Neuron (in vitro differentiated cells): Measurements from ENCODE around the gene MAEA.

Source experiments
- H2AFZ ChIP-seq: one replicate; pipeline ENCODE4 v1.6.1; 2013; ENCODE audit warnings: low read depth, mild to moderate bottlenecking, inconsistent platforms, low read length, moderate library complexity
- H3K27me3 ChIP-seq: one replicate; pipeline ENCODE4 v1.6.1; 2013; ENCODE audit warnings: low read length; ENCODE audit not compliant: insufficient read depth
- H3K36me3 ChIP-seq: one replicate; pipeline ENCODE4 v1.6.1; 2013; ENCODE audit warnings: low read length; ENCODE audit not compliant: insufficient read depth
- H3K4me1 ChIP-seq: one replicate; pipeline ENCODE4 v1.6.1; 2013; ENCODE audit warnings: low read length; ENCODE audit not compliant: insufficient read depth
- H3K4me3 ChIP-seq: 2 replicates; pipeline ENCODE4 v1.5.1; 2013; ENCODE audit warnings: mild to moderate bottlenecking, low read length, moderate library complexity
- H3K9me3 ChIP-seq: one replicate; pipeline ENCODE4 v1.6.1; 2013; ENCODE audit warnings: low read length

MAEA gene

DNA sequence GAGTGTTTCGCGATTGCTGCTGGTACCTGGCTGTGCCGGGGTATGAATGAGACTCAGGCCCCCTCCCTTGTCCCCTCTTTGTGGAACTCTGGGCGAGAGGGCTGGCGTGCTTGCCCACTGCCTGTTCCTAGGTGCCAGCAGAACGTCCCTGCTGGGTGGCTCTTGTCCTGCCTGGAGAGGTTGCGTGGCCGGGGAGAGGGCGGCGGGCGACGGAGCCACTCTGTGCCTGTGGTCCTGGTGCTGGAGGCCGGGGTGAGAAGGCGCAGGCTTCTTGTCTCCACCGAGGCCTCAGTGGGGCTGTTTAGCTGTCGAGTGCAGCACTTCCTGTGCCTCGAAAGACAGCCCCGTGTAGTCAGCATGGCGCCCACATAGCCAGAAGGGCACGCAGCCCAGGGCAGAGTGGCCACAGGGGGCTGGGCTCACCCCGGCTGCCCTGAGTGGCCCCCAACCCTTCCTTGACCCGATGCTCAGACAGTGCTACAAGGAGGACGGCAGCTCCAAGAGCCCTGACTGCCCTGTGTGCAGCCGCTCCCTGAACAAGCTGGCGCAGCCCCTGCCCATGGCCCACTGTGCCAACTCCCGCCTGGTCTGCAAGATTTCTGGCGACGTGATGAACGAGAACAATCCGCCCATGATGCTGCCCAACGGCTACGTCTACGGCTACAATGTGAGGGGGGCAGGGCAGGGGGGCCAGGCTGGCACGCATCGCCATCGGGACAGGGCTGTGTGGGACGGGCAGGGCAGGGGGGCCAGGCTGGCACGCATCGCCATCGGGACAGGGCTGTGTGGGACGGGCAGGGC is 48.5 kb downstream of the MAEA start:
- Histone ChIP-seq H3K9me3 (no peaks in the 10 kb centered on the region), H3K4me1 (no peaks in the 10 kb centered on the region), H3K4me3 (no peak overlapping the region), H3K36me3 (peaks cover 68% of the 10 kb centered on the region), H2AFZ (no peak overlapping the region), H3K27me3 (no peaks in the 10 kb centered on the region)

GRCh38 chr4:1338752-1339414 is 49.2 kb downstream of the MAEA start:
- H3K36me3 ChIP-seq = peaks cover 68% of the 10 kb centered on the region

GRCh38 chr4:1339489-1339888 is 49.8 kb downstream of the MAEA start:
- Histone ChIP-seq H3K4me3 (no peak overlapping the region), H3K36me3 (peaks cover 64% of the 10 kb centered on the region), H2AFZ (no peak overlapping the region), H3K4me1 (no peaks in the 10 kb centered on the region), H3K27me3 (no peaks in the 10 kb centered on the region), H3K9me3 (no peaks in the 10 kb centered on the region)

More at GRCh38 chr4:1338752-1339414, 49.2 kb downstream of the MAEA start:
- Histone ChIP-seq H3K27me3 (no peaks in the 10 kb centered on the region), H3K4me3 (no peak overlapping the region), H2AFZ (no peak overlapping the region), H3K4me1 (no peaks in the 10 kb centered on the region), H3K9me3 (no peaks in the 10 kb centered on the region)

DNA sequence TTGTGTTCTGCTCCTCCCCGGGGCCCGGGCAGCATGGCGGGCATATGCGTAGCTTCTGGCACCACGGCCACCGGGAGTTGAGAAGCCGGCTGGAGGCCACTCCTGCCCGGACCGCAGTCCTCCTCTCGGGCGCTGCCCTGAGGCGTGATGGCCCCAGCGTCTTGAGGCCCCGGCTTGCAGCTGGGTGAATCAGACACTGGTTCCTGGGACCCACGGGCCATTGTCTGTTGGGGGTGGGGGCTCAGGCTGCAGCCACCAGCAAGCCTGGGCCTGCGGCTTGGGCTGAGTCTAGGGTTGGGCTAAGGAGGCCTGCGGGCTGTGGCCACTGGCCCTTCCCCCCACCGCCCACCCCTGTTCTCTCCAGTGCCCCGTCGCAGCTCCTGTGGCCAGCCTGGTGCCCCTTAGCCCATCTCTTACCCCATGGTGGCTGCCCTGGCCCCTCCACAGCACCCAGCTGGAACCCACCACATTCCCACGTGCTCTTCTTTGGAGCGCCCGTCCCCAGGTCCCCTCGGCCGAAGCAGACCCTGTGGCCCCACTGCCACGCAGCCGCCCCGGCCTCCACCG is 50.6 kb downstream of the MAEA start:
- Histone ChIP-seq H3K4me1 (no peaks in the 10 kb centered on the region), H3K36me3 (peaks cover 57% of the 10 kb centered on the region), H3K4me3 (no peak overlapping the region), H3K27me3 (no peaks in the 10 kb centered on the region), H2AFZ (no peak overlapping the region), H3K9me3 (no peaks in the 10 kb centered on the region)

DNA sequence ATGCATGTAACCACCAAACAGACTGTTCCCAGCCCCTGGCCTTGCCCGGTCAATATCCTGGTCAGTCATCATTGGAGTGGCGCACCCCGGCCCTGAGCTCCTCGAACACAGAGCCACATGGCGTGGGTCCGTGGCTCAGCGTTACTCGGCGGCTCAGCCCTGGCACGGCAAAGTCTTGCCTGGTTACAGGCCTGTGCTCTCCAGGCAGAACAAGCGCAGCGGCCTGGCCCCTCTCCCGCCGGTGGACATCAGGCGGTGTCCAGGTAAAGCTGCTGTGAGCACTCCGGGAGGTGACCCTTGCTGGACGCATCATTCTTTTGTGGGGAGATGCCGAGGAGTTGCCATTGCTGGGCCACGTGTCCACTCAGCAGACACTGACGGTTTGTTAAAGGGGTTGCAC is 51.2 kb downstream of the MAEA start:
- H3K36me3 ChIP-seq = peaks cover 57% of the 10 kb centered on the region
- peaks cover 4% of the 10 kb centered on the region for H3K4me1 ChIP-seq
- H3K9me3 ChIP-seq = no peaks in the 10 kb centered on the region
- no peaks in the 10 kb centered on the region for H3K27me3 ChIP-seq
- no peak overlapping the region for H3K4me3 ChIP-seq
- no peak overlapping the region for H2AFZ ChIP-seq

DNA sequence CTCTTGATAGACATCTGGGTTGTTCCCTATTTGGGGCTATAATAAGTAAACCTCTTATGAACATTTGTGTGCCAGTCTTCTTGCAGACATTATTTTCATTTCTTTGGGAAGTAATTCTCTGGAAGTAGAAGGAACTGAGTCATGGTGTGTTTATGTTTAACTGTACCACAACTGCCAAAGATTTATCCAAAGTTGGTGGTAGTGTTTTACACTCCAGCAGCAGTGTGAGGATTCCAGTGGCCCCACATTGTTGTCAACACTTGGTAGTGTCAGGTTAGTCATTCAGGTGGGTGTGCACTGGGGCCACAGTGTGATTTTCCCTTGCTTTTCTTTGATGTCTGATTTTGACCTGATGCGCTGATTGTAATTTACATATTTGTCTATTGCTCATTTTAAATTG is 52.3 kb downstream of the MAEA start:
- H3K9me3 ChIP-seq = no peaks in the 10 kb centered on the region
- no peaks in the 10 kb centered on the region for H3K27me3 ChIP-seq
- peaks cover 4% of the 10 kb centered on the region for H3K4me1 ChIP-seq
- no peak overlapping the region for H3K4me3 ChIP-seq
- no peak overlapping the region for H2AFZ ChIP-seq
- H3K36me3 ChIP-seq = peaks cover 46% of the 10 kb centered on the region

- peaks cover 17% of the 10 kb centered on the region for H3K4me1 ChIP-seq
- no peaks in the 10 kb centered on the region for H3K27me3 ChIP-seq
- no peak overlapping the region for H3K4me3 ChIP-seq
Measured at GRCh38 chr4:1344696-1345095, 55.0 kb downstream of the MAEA start.

DNA sequence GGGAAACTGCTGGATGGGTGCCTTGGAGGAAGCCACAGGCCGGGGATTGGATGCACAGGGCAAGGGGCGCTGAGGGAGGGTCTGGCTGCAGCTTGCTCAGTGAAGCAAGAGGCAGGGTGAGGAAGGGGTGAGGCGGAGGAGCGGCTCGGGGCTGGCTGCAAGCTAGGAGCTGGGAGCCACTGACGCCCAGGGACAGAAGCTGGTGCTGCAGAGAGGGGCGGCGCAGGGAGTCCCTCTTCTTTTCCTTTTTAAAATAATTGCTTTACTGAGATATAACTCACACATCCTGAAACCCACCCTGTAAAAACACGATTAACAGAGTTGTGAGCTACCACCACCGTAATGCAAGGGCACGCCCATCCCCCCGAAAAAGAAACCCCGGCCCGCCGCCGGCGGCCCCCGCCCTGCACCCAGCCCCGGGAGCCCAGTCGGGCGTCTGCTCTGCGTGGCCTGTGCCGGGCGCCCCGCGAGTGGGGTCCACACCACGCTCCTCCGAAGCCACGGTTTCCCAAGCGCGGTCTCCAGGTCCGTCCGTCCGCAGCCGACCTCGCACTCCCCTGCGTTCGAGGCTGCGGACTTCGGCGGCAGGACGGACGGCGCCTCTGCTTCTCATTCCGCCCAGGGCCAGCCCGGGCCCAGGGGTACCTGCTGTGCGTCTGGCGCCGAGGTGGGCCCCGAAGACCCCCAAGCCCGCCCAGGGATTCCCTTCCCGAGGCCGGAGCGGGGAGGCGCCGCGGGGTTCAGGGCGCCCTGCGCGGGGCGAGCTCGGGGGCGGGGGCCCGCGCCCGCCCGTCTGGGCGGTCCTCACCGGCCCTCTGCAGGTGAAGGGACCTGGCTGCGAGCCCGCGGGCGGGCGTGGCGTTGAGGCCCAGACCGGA is 56.5 kb downstream of the MAEA start:
- Histone ChIP-seq H3K4me1 (peaks cover 19% of the 10 kb centered on the region), H3K4me3 (peak overlapping the region; percentile 93), H2AFZ (peak overlapping the region; percentile 91), H3K36me3 (peaks cover 15% of the 10 kb centered on the region), H3K27me3 (no peaks in the 10 kb centered on the region), H3K9me3 (no peaks in the 10 kb centered on the region)

More at GRCh38 chr4:1344696-1345095, 55.0 kb downstream of the MAEA start:
- no peak overlapping the region for H2AFZ ChIP-seq
- H3K9me3 ChIP-seq = no peaks in the 10 kb centered on the region
- H3K36me3 ChIP-seq = peaks cover 20% of the 10 kb centered on the region

DNA sequence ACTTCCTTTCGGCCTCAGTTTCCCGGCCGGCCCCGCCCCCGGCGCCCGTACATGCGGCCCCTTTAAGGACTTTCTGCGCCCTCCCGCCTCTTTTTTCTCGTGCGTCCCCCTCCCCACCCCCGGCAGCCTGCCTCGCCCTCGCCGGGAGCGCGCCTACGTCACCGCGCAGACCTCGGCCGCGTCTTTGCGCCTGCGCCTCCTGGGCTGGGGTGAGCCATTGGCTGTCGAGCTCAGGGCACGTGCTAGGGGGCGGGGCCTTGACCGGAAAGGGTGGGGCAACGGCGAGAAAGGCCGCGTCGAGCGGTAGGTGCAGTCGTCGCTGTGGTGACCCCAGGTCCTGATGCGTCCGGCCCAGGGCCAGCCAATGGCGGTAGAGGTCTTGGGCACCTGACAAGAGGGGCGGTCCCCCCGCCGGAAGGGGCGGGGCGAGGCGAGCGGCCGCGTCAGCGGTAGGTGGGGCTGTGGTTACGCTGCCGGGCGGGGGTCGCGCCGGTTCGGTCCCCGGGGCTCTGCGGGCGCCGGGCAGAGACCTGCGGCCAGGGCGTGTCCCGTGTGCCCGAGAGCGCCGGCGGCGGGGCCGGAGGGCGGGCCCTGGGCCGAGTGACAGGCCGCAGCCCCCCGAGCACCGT is 57.2 kb downstream of the MAEA start, which contains the start of gene UVSSA:
UVSSA (plus strand) TSS at position 428 of the 629 bp plus-strand sequence. CDS start 884 bp downstream, outside the sequence.
- Histone ChIP-seq H3K9me3 (no peaks in the 10 kb centered on the region), H3K4me1 (peaks cover 19% of the 10 kb centered on the region), H3K27me3 (no peaks in the 10 kb centered on the region), H3K36me3 (peaks cover 11% of the 10 kb centered on the region), H2AFZ (peak within 1 kb of the TSS; percentile 91), H3K4me3 (peak within 1 kb of the TSS; percentile 93)

GRCh38 chr4:1347410-1347864 is 57.7 kb downstream of the MAEA start:
- no peaks in the 10 kb centered on the region for H3K27me3 ChIP-seq
- peak overlapping the region; percentile 65 for H3K4me3 ChIP-seq
- peaks cover 11% of the 10 kb centered on the region for H3K36me3 ChIP-seq
- no peaks in the 10 kb centered on the region for H3K9me3 ChIP-seq
- H3K4me1 ChIP-seq = peaks cover 19% of the 10 kb centered on the region
- no peak overlapping the region for H2AFZ ChIP-seq

DNA sequence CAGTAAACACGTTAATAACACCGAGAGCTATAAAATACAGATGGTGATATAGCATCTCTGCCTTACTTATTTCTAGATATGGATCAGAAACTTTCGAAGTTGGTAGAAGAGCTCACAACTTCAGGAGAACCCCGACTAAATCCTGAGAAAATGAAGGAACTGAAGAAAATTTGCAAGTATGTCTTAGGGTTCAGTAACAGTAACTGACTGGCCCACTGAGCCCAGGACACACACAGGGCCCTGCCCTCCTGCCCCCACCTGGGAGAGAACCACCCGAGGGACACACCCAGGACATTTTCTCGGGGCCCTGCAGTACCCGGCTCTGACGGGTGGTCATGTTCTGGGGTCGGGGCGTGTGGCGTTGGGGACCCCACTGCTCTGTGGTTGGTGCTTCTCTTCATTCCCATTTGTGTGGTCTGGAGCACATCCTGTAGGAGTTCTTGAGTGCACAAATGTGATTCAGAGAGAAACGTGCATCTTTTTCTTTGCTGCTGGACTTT is 58.4 kb downstream of the MAEA start:
- H3K4me1 ChIP-seq = peaks cover 19% of the 10 kb centered on the region

DNA sequence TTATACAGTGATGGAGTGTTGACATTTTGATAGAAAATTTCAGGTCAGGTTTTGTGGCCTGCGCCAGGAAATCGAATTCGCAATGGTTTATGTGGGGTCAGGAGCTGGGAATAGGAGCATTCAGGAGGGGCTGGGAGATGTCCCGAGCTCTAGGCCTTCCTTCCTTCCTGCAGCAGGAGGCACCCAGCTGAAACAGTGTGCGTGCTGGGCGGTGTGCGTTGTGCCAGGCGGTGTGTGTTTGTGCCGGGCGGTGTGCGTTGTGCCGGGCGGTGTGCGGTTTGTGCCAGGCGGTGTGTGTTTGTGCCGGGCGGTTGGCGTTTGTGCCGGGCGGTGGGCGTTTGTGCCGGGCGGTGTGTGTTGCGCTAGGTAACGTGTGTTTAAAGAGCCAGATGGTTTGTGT is 59.1 kb downstream of the MAEA start:
- Histone ChIP-seq H3K36me3 (peaks cover 19% of the 10 kb centered on the region), H3K27me3 (no peaks in the 10 kb centered on the region), H3K4me1 (peaks cover 19% of the 10 kb centered on the region), H2AFZ (no peak overlapping the region), H3K9me3 (no peaks in the 10 kb centered on the region), H3K4me3 (no peak overlapping the region)

More for the DNA sequence above, 58.4 kb downstream of the MAEA start:
- H2AFZ ChIP-seq = no peak overlapping the region
- H3K9me3 ChIP-seq = no peaks in the 10 kb centered on the region
- peaks cover 16% of the 10 kb centered on the region for H3K36me3 ChIP-seq
- no peaks in the 10 kb centered on the region for H3K27me3 ChIP-seq
- peak overlapping the region; percentile 65 for H3K4me3 ChIP-seq
